Subcutaneous abdominal adipose tissue (tissue), 5 donors: ENCODE results near the gene KIF2A.

ENCODE experiments used
- H3K27ac ChIP-seq: one replicate; pipeline ENCODE4 v1.7.0; 2013; ENCODE audit warnings: low read depth, mild to moderate bottlenecking, inconsistent platforms, low read length, moderate library complexity
- H3K27me3 ChIP-seq, 5 donors: one replicate each; pipeline ENCODE4 v1.7.0; 2013; ENCODE audit warnings: low read length in 5 of 5, inconsistent platforms in 1 of 5; ENCODE audit not compliant: control insufficient read depth in 5 of 5, insufficient read depth in 4 of 5
- H3K36me3 ChIP-seq, 5 donors: one replicate each; pipeline ENCODE4 v1.7.0; 2013; ENCODE audit warnings: low read length in 5 of 5; ENCODE audit not compliant: control insufficient read depth in 5 of 5, insufficient read depth in 5 of 5
- H3K4me1 ChIP-seq, 5 donors: one replicate each; pipeline ENCODE4 v1.7.0; 2013; ENCODE audit warnings: low read length in 5 of 5, mild to moderate bottlenecking in 3 of 5, moderate library complexity in 1 of 5; ENCODE audit not compliant: control insufficient read depth in 5 of 5, insufficient read depth in 5 of 5
- H3K4me3 ChIP-seq, 5 donors: one replicate each; pipeline ENCODE4 v1.7.0; 2013; ENCODE audit warnings: low read length in 5 of 5, low read depth in 1 of 5
- H3K9ac ChIP-seq, 5 donors: one replicate each; pipeline ENCODE4 v1.7.0; 2013; ENCODE audit warnings: low read length in 5 of 5, mild to moderate bottlenecking in 4 of 5, moderate library complexity in 3 of 5
- H3K9me3 ChIP-seq, 5 donors: one replicate each; pipeline ENCODE4 v1.7.0; 2013; ENCODE audit warnings: low read length in 5 of 5; ENCODE audit not compliant: control insufficient read depth in 5 of 5
- donor health status: healthy.
- donor health status: healthy.
- donor health status: healthy.
- donor health status: healthy.
- donor health status: healthy.

The KIF2A gene

GRCh38 chr5:62271370-62271769 is 34.6 kb upstream of the KIF2A start:
- Histone ChIP-seq H3K9me3 (no peaks in the 10 kb centered on the region), H3K4me1 (no peaks in the 10 kb centered on the region), H3K9ac (no peak overlapping the region), H3K27ac (no peak overlapping the region), H3K27me3 (no peaks in the 10 kb centered on the region), H3K4me3 (no peak overlapping the region), H3K36me3 (no peaks in the 10 kb centered on the region)

- no peak overlapping the region for H3K9ac ChIP-seq
- no peaks in the 10 kb centered on the region for H3K4me1 ChIP-seq
- no peaks in the 10 kb centered on the region for H3K36me3 ChIP-seq
- H3K27ac ChIP-seq, result no peak overlapping the region
- no peaks in the 10 kb centered on the region for H3K27me3 ChIP-seq
- no peak overlapping the region for H3K4me3 ChIP-seq
- no peaks in the 10 kb centered on the region for H3K9me3 ChIP-seq
Observed at GRCh38 chr5:62271870-62272269, 34.1 kb upstream of the KIF2A start.

- Histone ChIP-seq H3K36me3 (no peaks in the 10 kb centered on the region), H3K4me3 (no peak overlapping the region), H3K9me3 (no peaks in the 10 kb centered on the region), H3K27me3 (no peaks in the 10 kb centered on the region), H3K9ac (no peak overlapping the region), H3K27ac (no peak overlapping the region), H3K4me1 (no peaks in the 10 kb centered on the region)
Observed at GRCh38 chr5:62273687-62274086, 32.3 kb upstream of the KIF2A start.

- H3K27me3 ChIP-seq, result no peaks in the 10 kb centered on the region
- H3K4me3 ChIP-seq, result no peak overlapping the region
- H3K4me1 ChIP-seq, result no peaks in the 10 kb centered on the region
- no peaks in the 10 kb centered on the region for H3K9me3 ChIP-seq
- no peaks in the 10 kb centered on the region for H3K36me3 ChIP-seq
- H3K9ac ChIP-seq, result no peak overlapping the region
- H3K27ac ChIP-seq, result no peak overlapping the region
Observed at GRCh38 chr5:62275581-62275980, 30.4 kb upstream of the KIF2A start.

- no peaks in the 10 kb centered on the region for H3K27me3 ChIP-seq
- H3K36me3 ChIP-seq, result no peaks in the 10 kb centered on the region
- no peak overlapping the region for H3K4me3 ChIP-seq
Observed at GRCh38 chr5:62281411-62281810, 24.6 kb upstream of the KIF2A start.

GRCh38 chr5:62282064-62282463 is 23.9 kb upstream of the KIF2A start:
- Histone ChIP-seq H3K9ac (no peak overlapping the region), H3K9me3 (no peaks in the 10 kb centered on the region), H3K36me3 (no peaks in the 10 kb centered on the region), H3K4me3 (no peak overlapping the region), H3K27ac (no peak overlapping the region), H3K27me3 (no peaks in the 10 kb centered on the region), H3K4me1 (no peaks in the 10 kb centered on the region)

More at GRCh38 chr5:62281411-62281810, 24.6 kb upstream of the KIF2A start:
- Histone ChIP-seq H3K4me1 (no peaks in the 10 kb centered on the region), H3K9ac (no peak overlapping the region), H3K9me3 (no peaks in the 10 kb centered on the region), H3K27ac (no peak overlapping the region)

GRCh38 chr5:62283005-62283404 is 23.0 kb upstream of the KIF2A start:
- no peaks in the 10 kb centered on the region for H3K36me3 ChIP-seq
- no peak overlapping the region for H3K9ac ChIP-seq
- no peak overlapping the region for H3K27ac ChIP-seq
- no peaks in the 10 kb centered on the region for H3K4me1 ChIP-seq
- no peak overlapping the region for H3K4me3 ChIP-seq
- no peaks in the 10 kb centered on the region for H3K9me3 ChIP-seq
- H3K27me3 ChIP-seq, result no peaks in the 10 kb centered on the region

- no peaks in the 10 kb centered on the region for H3K36me3 ChIP-seq
- no peaks in the 10 kb centered on the region for H3K27me3 ChIP-seq
- H3K4me3 ChIP-seq, result no peak overlapping the region
- H3K9me3 ChIP-seq, result no peaks in the 10 kb centered on the region
- no peaks in the 10 kb centered on the region for H3K4me1 ChIP-seq
- H3K27ac ChIP-seq, result no peak overlapping the region
- no peak overlapping the region for H3K9ac ChIP-seq
Observed at GRCh38 chr5:62283861-62284260, 22.1 kb upstream of the KIF2A start.

GRCh38 chr5:62284946-62285891 is 20.8 kb upstream of the KIF2A start:
- Histone ChIP-seq H3K27ac (no peak overlapping the region), H3K9ac (no peak overlapping the region), H3K4me3 (no peak overlapping the region), H3K4me1 (no peaks in the 10 kb centered on the region), H3K27me3 (no peaks in the 10 kb centered on the region), H3K36me3 (no peaks in the 10 kb centered on the region), H3K9me3 (no peaks in the 10 kb centered on the region)

GRCh38 chr5:62286834-62287233 is 19.2 kb upstream of the KIF2A start:
- Histone ChIP-seq H3K4me1 (no peaks in the 10 kb centered on the region), H3K9ac (no peak overlapping the region)

More at GRCh38 chr5:62286834-62287233, 19.2 kb upstream of the KIF2A start:
- Histone ChIP-seq H3K27ac (no peak overlapping the region), H3K27me3 (no peaks in the 10 kb centered on the region), H3K36me3 (no peaks in the 10 kb centered on the region), H3K4me3 (no peak overlapping the region), H3K9me3 (no peaks in the 10 kb centered on the region)
